Psoas muscle (tissue), 8 donors: Measurements from ENCODE around the gene DVL1. TPM values are rescaled to one million over a fixed set of nuclear protein-coding genes. Genes with fewer than 3 reads are reported as not detected.

Experiments
- ATAC-seq, 4 donors: fragments of 200-7000 bp; cut with Tn5 transposase; one replicate each; pipeline ENCODE4 v1.9.1; 2020; ENCODE audit warnings: moderate library complexity in 3 of 4, mild to moderate bottlenecking in 2 of 4
- DNase-seq, 2 donors: peaks; one replicate each; pipeline ENCODE4 v3.0.0-alpha.2; 2020
- H3K27ac ChIP-seq: fragments of 200-600 bp; one replicate; pipeline ENCODE4 v1.8.0; 2022
- H3K27me3 ChIP-seq, 3 donors: fragments of 200-600 bp in 1 of 3; one replicate each; pipeline versions ENCODE4 v1.6.1 to v1.8.0; 2013 to 2022; ENCODE audit warnings: low read length in 2 of 3, mild to moderate bottlenecking in 2 of 3, moderate library complexity in 1 of 3; ENCODE audit not compliant: insufficient read depth in 3 of 3
- H3K36me3 ChIP-seq, 2 donors: fragments of 200-600 bp in 1 of 2; one replicate each; pipeline versions ENCODE4 v1.6.1 to v1.8.0; 2013 to 2022; ENCODE audit warnings: low read depth in 1 of 2, mild to moderate bottlenecking in 1 of 2, moderate library complexity in 1 of 2; ENCODE audit not compliant: insufficient read depth in 1 of 2
- H3K4me1 ChIP-seq: fragments of 200-600 bp; one replicate; pipeline ENCODE4 v1.8.0; 2022
- H3K4me3 ChIP-seq: fragments of 200-600 bp; one replicate; pipeline ENCODE4 v1.8.0; 2022; ENCODE audit warnings: mild to moderate bottlenecking
- H3K9me3 ChIP-seq: fragments of 200-600 bp; one replicate; pipeline ENCODE4 v1.8.0; 2022
- WGBS, 3 donors: extraction: QIAGEN DNeasy Blood & Tissue Kit; methylation state at CpG; one replicate each; pipeline versions ENCODE4 v1.1.6 to v1.1.7; 2013; 5-methylcytosine and 5-hydroxymethylcytosine counted together
- intact Hi-C, 2 donors: fragments of 100-400 bp; cut with DNase I; formaldehyde crosslinking; loops; one replicate each; pipeline versions ENCODE4 v1.11.0 to v1.14.2; 2022
- polyA plus RNA-seq, 3 donors: library from polyadenylated mRNA; stranded (reverse); fragments of 200-250 nt; gene quantifications; one replicate each; pipeline ENCODE4 v1.2.3, GENCODE V29; 2013
- total RNA-seq, 4 donors: library from RNA; stranded (reverse); fragmentation: NEBNext Ultra II Directional in 2 of 4; extraction: Animal tissue kit (Norgen Biotek cat#: 25700) in 2 of 4; gene quantifications; one replicate each; pipeline versions ENCODE4 v1.2.1 to v1.2.4, GENCODE V29; 2021 to 2023
- TF ChIP-seq, protein P1 (sequence below): fragments of 200-600 bp; IDR thresholded peaks from one replicate; pipeline ENCODE4 v1.8.0; 2022; ENCODE audit warnings: antibody characterized with exemption
- donor health status: healthy with polysubstance abuse.
- donor health status: DM: no; HTN: no; CAD: no; lungs with moderate emphysema.
- donor health status: Bipolar disorder and iron deficiency.
- donor health status: healthy.
- donor health status: DM: yes; HTN: yes; CAD: no.
- donor health status: DM: no; HTN: no; CAD: no.
- donor health status: DM: no; HTN: no; CAD: no.
- donor health status: DM: yes; HTN: yes; CAD: no.

The DVL1 gene
- total and polyA plus RNA-seq, 7 donors = 162 to 215 (median 208) TPM

GRCh38 chr1:1342584-1343115, 6.6 kb downstream of the DVL1 start:
- no peaks in the 10 kb centered on the region for H3K27me3 ChIP-seq
- no peak overlapping the region for H3K27ac ChIP-seq
- 78% methylated on average over 17 to 18 of the region's 18 CpGs for WGBS, 3 donors
- peaks cover 51% of the 10 kb centered on the region for H3K4me1 ChIP-seq
- intact Hi-C loops = loop anchor here in 1 of 2 donors (2.0 kb wide), 1 partner anchor 14 kb away; no protein-coding TSS in a partner anchor
- H3K9me3 ChIP-seq = no peaks in the 10 kb centered on the region
- TF ChIP-seq, protein P1, sequence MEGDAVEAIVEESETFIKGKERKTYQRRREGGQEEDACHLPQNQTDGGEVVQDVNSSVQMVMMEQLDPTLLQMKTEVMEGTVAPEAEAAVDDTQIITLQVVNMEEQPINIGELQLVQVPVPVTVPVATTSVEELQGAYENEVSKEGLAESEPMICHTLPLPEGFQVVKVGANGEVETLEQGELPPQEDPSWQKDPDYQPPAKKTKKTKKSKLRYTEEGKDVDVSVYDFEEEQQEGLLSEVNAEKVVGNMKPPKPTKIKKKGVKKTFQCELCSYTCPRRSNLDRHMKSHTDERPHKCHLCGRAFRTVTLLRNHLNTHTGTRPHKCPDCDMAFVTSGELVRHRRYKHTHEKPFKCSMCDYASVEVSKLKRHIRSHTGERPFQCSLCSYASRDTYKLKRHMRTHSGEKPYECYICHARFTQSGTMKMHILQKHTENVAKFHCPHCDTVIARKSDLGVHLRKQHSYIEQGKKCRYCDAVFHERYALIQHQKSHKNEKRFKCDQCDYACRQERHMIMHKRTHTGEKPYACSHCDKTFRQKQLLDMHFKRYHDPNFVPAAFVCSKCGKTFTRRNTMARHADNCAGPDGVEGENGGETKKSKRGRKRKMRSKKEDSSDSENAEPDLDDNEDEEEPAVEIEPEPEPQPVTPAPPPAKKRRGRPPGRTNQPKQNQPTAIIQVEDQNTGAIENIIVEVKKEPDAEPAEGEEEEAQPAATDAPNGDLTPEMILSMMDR = no peak
- H3K36me3 ChIP-seq = peaks cover 6 to 34% of the 10 kb centered on the region in 2 donors
- no peak for ATAC-seq
- no peak for DNase-seq
- no peak overlapping the region for H3K4me3 ChIP-seq

DNA sequence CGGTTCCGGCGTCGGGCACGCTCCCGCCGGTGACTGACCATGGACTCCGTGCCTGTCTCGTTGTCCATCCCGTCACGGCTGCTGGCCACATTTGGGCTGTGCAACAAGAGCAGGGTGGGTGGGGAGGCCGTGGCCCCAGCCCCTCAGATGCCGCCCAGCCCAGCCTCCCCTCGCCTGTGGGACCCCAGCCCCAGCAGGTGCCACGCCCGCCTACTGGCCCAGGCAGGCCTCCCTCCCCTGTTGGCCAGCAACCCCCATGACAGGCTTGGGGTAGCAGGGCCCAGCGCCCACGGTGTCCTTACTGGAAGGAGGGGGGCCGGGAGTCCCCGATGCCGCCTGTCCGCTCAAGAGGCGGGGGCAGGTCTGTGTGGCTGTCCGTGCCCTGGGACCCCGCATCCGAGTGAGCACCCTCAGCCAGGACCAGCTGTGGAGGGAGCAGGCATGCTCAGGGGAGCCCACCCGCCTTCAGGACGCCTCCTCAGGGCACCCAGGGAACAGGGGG, 7.1 kb downstream of the DVL1 start:
- H3K27me3 ChIP-seq = no peaks in the 10 kb centered on the region
- no peak overlapping the region for H3K27ac ChIP-seq
- no peak overlapping the region for H3K4me3 ChIP-seq
- DNase-seq = no peak
- no peak for ATAC-seq
- 88 to 91% (median 89%) methylated on average over 25 to 28 of the region's 28 CpGs for WGBS, 3 donors
- peaks cover 6 to 38% of the 10 kb centered on the region in 2 donors for H3K36me3 ChIP-seq
- H3K4me1 ChIP-seq = peaks cover 46% of the 10 kb centered on the region
- TF ChIP-seq, protein P1 = no peak
- intact Hi-C loops = loop anchor here in 1 of 2 donors (2.0 kb wide), 1 partner anchor 13 kb away; no protein-coding TSS in a partner anchor
- no peaks in the 10 kb centered on the region for H3K9me3 ChIP-seq

GRCh38 chr1:1341549-1342021, 7.6 kb downstream of the DVL1 start:
- no peak overlapping the region for H3K27ac ChIP-seq
- ATAC-seq = no peak
- TF ChIP-seq, protein P1 = no peak
- no peaks in the 10 kb centered on the region for H3K27me3 ChIP-seq
- H3K9me3 ChIP-seq = no peaks in the 10 kb centered on the region
- 85 to 88% (median 86%) methylated on average over 17 of the region's 17 CpGs for WGBS, 3 donors
- DNase-seq = no peak
- peaks cover 42% of the 10 kb centered on the region for H3K4me1 ChIP-seq
- H3K4me3 ChIP-seq = no peak overlapping the region
- intact Hi-C loops = loop anchor here in 1 of 2 donors (2.0 kb wide), 1 partner anchor 13 kb away; no protein-coding TSS in a partner anchor
- peaks cover 6 to 44% of the 10 kb centered on the region in 2 donors for H3K36me3 ChIP-seq

GRCh38 chr1:1340791-1341548, 8.2 kb downstream of the DVL1 start:
- H3K27me3 ChIP-seq = no peaks in the 10 kb centered on the region
- no peak overlapping the region for H3K27ac ChIP-seq
- DNase-seq (no peak), ATAC-seq (no peak)
- TF ChIP-seq, protein P1 = no peak
- intact Hi-C loops = no loop called here
- H3K36me3 ChIP-seq = peaks cover 6 to 50% of the 10 kb centered on the region in 2 donors
- H3K9me3 ChIP-seq = no peaks in the 10 kb centered on the region
- peaks cover 36% of the 10 kb centered on the region for H3K4me1 ChIP-seq
- H3K4me3 ChIP-seq = no peak overlapping the region
- 89 to 94% (median 91%) methylated on average over 36 of the region's 36 CpGs for WGBS, 3 donors
